ENCODE data around the gene DHRS3.

The DHRS3 gene

DNA sequence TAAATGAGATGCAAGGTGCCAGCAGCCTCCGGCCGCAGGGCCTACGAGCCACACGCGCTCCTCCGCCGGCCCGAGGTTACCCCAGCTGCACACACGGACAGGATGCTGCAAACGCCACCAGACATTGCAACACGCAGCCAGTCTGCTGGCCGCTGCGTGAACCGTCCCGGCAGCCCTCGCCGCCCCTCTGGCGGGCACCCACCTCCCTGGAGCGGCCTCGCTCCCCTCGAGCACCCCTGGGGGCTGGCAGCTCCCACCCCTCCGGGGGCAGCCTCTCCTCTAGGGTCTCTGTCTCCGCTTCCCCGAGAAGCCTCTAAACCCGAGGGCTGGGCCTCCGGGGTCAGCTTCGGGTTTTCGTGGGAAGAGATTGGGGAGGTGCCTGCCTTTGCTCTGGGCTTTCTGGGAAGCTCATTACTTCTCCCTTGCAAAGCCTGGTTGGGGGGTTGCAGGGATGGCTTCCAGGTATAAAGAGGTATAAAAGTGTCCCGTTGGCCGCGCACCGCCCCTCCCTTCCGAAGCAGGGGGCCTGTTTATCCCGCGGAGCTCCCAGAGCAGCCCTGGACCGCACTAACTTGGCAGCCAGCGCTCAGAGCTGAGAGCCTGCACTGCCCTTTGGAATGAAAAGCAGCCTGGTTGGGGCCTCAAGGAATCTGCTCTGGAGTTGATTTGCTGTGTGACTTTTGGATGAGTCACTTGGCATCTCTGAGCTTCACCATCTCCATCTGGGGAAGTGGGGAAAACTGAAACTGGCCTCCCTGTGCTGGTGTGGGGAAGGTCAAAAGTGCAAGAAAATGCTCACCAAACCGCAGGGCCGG lies 21.8 kb downstream of the DHRS3 start:
- DNase-seq = peak; percentile 14 to 61

GRCh38 chr1:12595757-12596006 lies 22.3 kb downstream of the DHRS3 start:
- DNase-seq = no peak

GRCh38 chr1:12594966-12595756 lies 22.8 kb downstream of the DHRS3 start:
- no peak for DNase-seq

GRCh38 chr1:12594490-12594889 lies 23.5 kb downstream of the DHRS3 start:
- no peak for DNase-seq

DNA sequence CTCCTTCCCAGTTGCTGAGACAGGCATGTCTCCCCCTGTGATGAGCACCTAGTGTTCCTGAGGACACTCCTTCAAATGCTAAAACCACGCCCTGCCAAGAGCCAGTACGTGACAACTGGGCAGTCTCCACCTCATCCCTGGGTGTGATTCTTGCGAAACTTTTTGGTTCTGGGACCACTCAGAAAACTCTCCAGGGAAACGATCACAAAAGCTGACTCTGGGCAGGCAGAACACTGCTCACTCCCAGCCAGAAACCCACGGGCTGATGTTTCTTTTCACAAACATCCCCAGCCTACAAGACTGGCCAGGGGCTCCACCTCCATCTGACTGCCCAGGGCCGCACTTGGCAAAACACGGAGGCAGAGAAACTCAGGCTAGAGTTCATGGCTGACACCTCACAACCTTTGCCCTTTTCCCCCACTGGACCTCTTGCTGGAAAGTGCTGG lies 24.4 kb downstream of the DHRS3 start:
- DNase-seq = no peak

- DNase-seq = no peak
These were observed 25.5 kb downstream of the DHRS3 start for GRCh38 chr1:12592496-12592895.

GRCh38 chr1:12591267-12591938 lies 26.6 kb downstream of the DHRS3 start:
- DNase-seq = no peak

- no peak for DNase-seq
These were observed 29.3 kb downstream of the DHRS3 start for GRCh38 chr1:12588695-12589094.

DNA sequence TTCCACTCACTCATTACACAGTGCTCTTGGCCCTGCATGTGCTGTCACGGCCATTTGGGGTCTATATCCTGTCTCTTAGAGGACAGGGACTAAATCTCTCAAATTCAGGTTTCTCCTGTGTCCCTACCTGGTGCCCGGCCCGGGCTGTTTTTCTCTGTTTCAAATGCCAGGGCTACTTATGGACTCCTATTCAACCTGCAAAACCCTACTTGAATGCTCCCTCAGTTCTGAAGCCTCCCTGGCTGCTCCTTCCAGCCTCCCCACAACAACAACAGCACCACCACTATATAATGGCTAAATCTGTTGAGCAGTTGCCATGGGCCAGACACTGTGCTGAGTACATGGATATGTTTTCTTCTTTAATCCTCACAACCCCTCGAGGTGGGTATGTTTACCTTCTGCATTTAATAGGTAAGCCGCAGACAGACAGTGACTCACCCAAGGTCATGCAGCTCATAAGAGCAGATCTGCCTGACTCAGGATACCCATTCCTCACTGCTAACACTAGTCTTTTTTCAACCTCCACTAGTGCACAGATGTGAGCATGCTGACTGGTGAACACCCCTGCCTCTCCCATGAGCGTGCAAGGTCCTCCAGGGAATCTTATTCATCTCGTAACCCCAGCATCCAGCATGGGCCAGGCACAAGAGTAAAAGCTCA lies 29.9 kb downstream of the DHRS3 start:
- no peak for DNase-seq

GRCh38 chr1:12585951-12586942 lies 31.8 kb downstream of the DHRS3 start:
- no peak for DNase-seq

- no peak for DNase-seq
These were observed 32.5 kb downstream of the DHRS3 start for GRCh38 chr1:12585536-12585935.

- no peak for DNase-seq
These were observed 33.0 kb downstream of the DHRS3 start for GRCh38 chr1:12584900-12585525.

- DNase-seq = no peak
These were observed 34.5 kb downstream of the DHRS3 start for GRCh38 chr1:12583484-12583883.

DNA sequence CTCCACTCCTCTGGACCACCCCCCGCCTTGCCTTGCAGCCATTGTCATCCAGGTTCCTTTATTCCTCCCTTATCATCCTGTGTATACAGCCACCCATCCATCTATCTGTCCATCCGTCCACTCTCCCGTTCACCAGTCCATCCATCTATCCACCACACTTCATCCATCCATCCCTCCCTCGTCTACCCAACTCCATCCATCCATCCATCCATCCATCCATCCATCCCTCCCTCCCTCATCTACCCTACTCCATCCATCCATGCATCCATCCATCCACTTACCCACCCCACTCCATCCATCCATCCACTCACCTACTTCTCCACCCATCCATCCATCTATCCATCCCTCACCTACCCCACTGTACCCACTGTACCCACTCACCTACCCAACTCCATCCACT lies 35.4 kb downstream of the DHRS3 start:
- DNase-seq = no peak

GRCh38 chr1:12581179-12581578 lies 36.8 kb downstream of the DHRS3 start:
- DNase-seq = no peak

DNA sequence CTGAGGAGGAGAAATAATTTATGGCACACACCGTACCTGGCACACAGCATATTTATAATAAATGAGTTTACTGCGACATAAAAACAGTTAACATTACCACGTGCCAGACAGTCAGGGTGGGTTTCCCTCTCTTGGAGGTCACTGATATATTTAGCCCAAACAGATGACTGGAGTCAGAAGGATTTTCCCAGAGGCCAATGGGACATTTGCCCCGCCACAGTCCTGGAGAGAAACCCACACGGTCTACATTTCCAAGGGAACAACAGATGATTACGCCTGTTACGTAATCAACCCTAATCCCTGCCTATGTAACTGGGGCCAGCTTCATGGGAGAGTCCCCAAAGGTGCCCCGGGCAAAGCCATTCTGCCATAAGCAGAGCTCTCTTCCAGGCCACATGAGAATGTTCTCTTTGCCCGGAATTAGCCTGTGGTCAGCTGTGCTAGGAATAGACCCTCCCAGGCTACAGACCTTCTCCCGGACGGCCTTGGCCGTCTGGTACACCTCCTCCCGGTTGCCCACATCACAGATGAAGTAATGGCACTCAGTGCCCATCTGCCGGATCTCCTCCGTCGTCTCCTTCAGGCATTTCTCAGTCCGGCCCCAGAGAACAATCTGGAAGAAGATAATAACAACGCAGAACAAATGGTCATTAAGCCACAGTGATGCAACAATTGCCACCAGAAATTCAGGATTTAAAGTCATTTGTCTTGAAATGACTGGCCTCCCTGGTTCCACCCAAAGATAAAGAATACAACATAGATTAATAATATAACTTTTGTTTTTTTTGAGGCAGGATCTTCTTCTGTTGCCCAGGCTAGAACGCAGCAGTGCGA lies 37.7 kb downstream of the DHRS3 start:
- DNase-seq = no peak

DNA sequence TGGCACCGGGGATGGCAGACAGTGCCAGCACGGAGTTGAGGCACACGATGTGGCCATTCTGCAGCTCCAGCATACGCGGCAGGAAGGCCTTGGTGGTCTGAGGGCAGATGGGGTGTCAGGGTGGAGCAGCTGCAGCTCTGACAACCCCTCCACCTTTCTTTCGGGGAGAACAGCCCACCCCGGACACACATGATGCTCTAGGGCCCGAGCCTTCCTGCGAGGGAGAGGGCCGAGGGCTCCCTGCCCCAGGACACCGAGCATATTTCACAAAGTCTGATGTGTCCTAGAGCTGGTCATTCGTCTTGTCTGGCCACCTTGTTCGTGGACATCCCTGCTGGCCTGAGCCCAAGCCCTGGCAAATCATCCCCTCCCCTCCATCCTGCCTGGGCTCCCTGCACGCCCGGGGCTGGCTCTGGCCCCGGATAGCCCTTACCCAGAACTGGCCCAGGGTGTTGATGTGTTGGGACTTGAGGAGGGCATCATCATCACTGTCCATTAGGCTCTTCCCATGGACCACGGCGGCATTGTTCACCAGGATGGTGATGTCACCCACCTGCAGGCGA lies 39.1 kb downstream of the DHRS3 start:
- DNase-seq = no peak

- no peak for DNase-seq
These were observed 41.0 kb downstream of the DHRS3 start for GRCh38 chr1:12577020-12577419.

DNA sequence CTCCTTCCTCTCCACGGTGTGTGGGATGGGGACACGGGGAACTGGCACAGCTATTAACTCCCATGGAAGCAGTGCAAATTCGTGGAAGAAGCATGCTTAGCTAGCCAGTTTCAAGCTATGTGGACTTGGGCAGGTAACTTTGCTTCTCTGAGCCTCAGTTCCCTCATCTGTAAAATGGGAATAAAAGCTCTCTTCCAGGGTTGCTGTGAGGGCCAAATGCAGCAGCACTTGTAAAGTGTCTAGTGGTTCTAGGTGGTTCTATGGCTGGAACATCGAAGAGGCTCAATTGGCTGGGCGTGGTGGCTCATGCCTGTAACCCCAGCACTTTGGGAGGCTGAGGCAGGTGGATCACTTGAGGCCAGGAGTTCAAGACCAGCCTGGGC lies 43.3 kb downstream of the DHRS3 start:
- DNase-seq = no peak

Measured in SHP77 (cell line).